ENCODE data around the gene PSG6. TPM values are rescaled to one million over a fixed set of nuclear protein-coding genes. Genes with fewer than 3 reads are reported as not detected.
"Not testable (repeated sequence)": the region's sequence is repeated elsewhere in the genome, so short reads cannot be mapped to it uniquely, and the experiment has no call there.

The PSG6 gene
- total RNA-seq, 1 donor from 2014 or later, result not detected

DNA sequence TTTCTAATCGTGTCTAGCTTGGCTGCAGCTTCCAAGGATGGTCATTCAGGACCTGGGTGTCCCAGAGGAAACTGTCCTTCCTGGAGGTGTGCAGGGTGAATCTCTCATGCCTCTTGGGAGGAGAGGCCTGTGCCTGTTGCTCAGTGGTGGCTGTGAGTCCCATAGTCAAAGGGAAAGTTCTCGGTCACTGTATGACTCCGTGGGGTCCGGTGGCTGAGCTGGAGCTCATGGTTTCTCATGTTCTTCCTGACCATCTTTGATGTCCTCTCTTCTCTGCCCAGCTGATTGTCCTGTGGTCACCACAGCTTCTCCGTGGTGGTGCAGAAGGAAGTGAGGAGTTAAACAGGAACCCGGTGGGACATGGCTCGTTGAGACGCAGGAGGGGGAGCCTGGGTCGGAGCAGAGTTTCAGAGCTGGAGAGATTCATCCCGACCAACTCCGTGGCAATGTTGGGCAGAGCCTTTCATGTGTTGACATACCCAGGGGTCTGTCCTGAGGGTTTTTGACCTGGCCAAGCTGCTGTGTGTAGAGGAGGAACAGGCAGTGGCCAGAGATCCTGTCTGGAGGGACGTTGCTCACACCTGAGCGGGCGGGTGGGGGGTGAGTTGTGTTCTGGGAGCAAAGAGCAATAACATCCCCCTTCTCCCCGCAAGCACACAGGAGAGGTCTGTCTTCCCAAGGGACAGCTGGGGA is 829 bp upstream of the PSG6 start:
- H3K27me3 Mint-ChIP-seq (ENCODE audit: unreplicated experiment); H3K36me3 Mint-ChIP-seq (ENCODE audit: unreplicated experiment); H3K4me1 Mint-ChIP-seq (ENCODE audit: unreplicated experiment); H3K4me3 Mint-ChIP-seq (ENCODE audit: unreplicated experiment); H3K27ac Mint-ChIP-seq (ENCODE audit: unreplicated experiment): not testable (repeated sequence)
- DNase-seq (ENCODE audit: extremely low spot score, unreplicated experiment), result peak; percentile 79
- peaks cover 12% of the 10 kb centered on the region for H3K9me3 Mint-ChIP-seq (ENCODE audit: unreplicated experiment)

DNA sequence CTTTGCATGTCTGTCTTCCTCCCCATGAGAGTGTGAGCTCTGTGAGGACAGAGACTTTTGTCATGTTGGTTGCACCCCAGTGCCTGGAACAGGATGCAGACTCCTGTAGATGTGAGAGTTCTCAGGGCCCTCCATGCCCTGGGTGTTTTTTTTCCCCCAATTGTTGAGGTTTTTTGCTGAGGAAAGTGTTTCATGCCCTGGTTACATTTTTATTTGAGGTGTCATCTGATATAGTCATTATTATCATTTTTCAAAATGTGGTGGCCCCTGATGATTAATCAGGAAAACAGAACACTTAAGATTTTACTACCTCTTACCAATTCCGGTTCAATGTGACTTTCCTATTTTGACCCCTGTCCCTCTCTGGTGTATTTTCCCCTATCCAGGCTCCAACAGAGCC is 763 bp downstream of the PSG6 start:
- H3K27ac Mint-ChIP-seq (ENCODE audit: unreplicated experiment); H3K36me3 Mint-ChIP-seq (ENCODE audit: unreplicated experiment); H3K27me3 Mint-ChIP-seq (ENCODE audit: unreplicated experiment); H3K4me3 Mint-ChIP-seq (ENCODE audit: unreplicated experiment); H3K4me1 Mint-ChIP-seq (ENCODE audit: unreplicated experiment); H3K9me3 Mint-ChIP-seq (ENCODE audit: unreplicated experiment); DNase-seq (ENCODE audit: extremely low spot score, unreplicated experiment): not testable (repeated sequence)

DNA sequence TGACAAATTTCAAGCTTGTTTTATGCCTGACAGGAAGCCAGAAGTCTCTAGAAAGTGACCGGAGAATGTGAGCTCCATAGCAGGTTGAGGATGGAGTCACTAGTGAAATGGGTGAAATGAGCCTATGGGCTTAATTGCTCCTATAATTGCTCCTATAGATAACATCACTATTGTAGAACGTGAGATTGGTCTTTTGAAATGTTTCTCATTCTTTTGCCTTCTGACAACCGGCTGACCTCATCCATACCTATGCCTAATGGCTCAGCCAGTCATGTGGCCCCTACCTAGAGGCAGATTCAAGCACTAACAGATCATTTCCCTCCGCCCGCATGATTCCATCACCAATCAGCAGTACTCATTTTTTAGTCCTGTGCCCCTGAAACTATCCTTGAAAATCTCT is 4.2 kb downstream of the PSG6 start:
- peaks cover 16% of the 10 kb centered on the region for H3K9me3 Mint-ChIP-seq (ENCODE audit: unreplicated experiment)
- DNase-seq (ENCODE audit: extremely low spot score, unreplicated experiment), result peak; percentile 44
- not testable (repeated sequence) for H3K27ac Mint-ChIP-seq (ENCODE audit: unreplicated experiment)

DNA sequence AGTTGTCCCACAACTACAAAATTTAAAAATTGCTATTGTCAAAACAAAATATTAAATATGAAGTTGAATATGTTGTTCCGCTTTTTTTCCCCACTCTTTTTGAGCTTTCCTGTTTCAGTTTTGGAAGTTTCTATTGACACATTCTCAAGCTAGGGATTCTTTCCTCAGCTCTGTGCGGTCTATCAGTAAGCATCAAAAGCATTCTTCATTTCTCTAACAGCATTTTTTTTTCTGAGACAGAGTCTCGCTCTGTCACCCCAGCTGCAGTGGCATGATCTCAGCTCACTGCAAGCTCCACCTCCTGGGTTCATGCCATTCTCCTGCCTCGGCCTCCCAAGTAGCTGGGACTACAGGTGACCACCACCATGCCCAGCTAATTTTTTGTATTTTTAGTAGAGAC is 4.8 kb downstream of the PSG6 start:
- H3K36me3 Mint-ChIP-seq (ENCODE audit: unreplicated experiment); H3K4me3 Mint-ChIP-seq (ENCODE audit: unreplicated experiment); H3K27me3 Mint-ChIP-seq (ENCODE audit: unreplicated experiment); H3K27ac Mint-ChIP-seq (ENCODE audit: unreplicated experiment); H3K4me1 Mint-ChIP-seq (ENCODE audit: unreplicated experiment): not testable (repeated sequence)
- peak; percentile 40 for DNase-seq (ENCODE audit: extremely low spot score, unreplicated experiment)
- H3K9me3 Mint-ChIP-seq (ENCODE audit: unreplicated experiment), result peaks cover 20% of the 10 kb centered on the region

More for the DNA sequence above, 4.2 kb downstream of the PSG6 start:
- H3K4me1 Mint-ChIP-seq (ENCODE audit: unreplicated experiment); H3K4me3 Mint-ChIP-seq (ENCODE audit: unreplicated experiment); H3K36me3 Mint-ChIP-seq (ENCODE audit: unreplicated experiment); H3K27me3 Mint-ChIP-seq (ENCODE audit: unreplicated experiment): not testable (repeated sequence)

DNA sequence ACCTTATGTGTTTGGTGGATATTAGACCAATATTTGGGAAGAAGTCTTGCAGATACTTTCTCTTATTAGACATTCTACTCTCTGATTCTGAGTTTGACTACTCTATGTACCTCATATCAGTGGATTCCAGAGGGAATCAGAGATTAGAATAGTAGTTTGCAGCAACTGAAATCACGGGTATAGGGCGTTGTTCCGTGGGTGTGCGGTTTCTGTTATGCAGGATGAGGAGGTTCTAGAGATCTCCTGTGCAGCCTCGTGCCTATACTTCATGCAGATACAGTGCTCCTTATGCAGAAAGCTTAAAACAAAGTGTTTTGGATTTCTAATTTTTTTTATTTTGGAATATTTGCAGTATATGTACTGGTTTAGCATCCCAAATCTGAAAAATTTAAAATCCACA is 6.0 kb downstream of the PSG6 start:
- H3K9me3 Mint-ChIP-seq (ENCODE audit: unreplicated experiment), result peaks cover 21% of the 10 kb centered on the region
- DNase-seq (ENCODE audit: extremely low spot score, unreplicated experiment); H3K4me3 Mint-ChIP-seq (ENCODE audit: unreplicated experiment); H3K4me1 Mint-ChIP-seq (ENCODE audit: unreplicated experiment); H3K27ac Mint-ChIP-seq (ENCODE audit: unreplicated experiment); H3K36me3 Mint-ChIP-seq (ENCODE audit: unreplicated experiment); H3K27me3 Mint-ChIP-seq (ENCODE audit: unreplicated experiment): not testable (repeated sequence)

DNA sequence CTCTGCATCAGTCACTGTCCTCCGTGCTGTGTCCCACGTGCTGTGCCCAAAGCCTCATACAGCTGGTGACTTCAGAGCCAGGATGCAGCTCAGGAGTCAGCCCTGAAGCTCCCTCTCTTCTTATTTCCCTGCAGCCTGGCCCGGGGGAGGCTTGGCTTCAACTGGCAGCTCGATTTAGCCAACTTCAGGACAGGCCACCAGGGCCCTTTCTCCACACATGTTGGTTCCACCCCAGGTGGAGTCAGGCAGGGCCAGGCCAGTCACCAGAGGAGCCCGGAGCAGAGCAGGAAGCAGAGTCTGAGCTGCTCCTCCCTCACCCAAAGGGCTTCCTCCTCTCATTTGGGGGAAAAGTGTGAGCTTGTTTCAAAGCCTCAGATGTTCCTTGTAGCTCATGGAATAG is 11.5 kb downstream of the PSG6 start:
- H3K27ac Mint-ChIP-seq (ENCODE audit: unreplicated experiment); H3K36me3 Mint-ChIP-seq (ENCODE audit: unreplicated experiment); H3K4me3 Mint-ChIP-seq (ENCODE audit: unreplicated experiment); H3K4me1 Mint-ChIP-seq (ENCODE audit: unreplicated experiment); H3K27me3 Mint-ChIP-seq (ENCODE audit: unreplicated experiment): not testable (repeated sequence)
- peaks cover 42% of the 10 kb centered on the region for H3K9me3 Mint-ChIP-seq (ENCODE audit: unreplicated experiment)
- peak; percentile 67 for DNase-seq (ENCODE audit: extremely low spot score, unreplicated experiment)

DNA sequence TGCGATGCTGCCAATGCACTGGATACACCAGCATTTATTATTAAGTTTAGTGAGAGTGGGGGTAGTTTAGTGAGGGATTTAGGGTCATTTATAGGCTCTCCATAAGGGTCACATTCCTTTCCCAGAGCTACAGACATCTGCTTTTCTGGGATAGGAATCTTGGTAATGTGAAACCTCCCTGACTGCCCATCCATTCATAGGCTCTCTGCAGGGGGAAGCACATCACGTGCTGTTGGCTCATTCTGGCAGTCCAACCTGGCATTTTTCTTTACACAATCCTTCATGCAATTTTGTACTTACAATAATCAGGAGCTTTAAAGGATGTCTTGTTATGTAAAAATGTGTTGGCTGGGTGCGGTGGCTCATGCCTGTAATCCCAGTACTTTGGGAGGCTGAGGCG is 17.1 kb downstream of the PSG6 start:
- not testable (repeated sequence) for DNase-seq (ENCODE audit: extremely low spot score, unreplicated experiment); H3K27ac Mint-ChIP-seq (ENCODE audit: unreplicated experiment); H3K27me3 Mint-ChIP-seq (ENCODE audit: unreplicated experiment); H3K4me3 Mint-ChIP-seq (ENCODE audit: unreplicated experiment); H3K36me3 Mint-ChIP-seq (ENCODE audit: unreplicated experiment); H3K4me1 Mint-ChIP-seq (ENCODE audit: unreplicated experiment)
- peaks cover 37% of the 10 kb centered on the region for H3K9me3 Mint-ChIP-seq (ENCODE audit: unreplicated experiment)

DNA sequence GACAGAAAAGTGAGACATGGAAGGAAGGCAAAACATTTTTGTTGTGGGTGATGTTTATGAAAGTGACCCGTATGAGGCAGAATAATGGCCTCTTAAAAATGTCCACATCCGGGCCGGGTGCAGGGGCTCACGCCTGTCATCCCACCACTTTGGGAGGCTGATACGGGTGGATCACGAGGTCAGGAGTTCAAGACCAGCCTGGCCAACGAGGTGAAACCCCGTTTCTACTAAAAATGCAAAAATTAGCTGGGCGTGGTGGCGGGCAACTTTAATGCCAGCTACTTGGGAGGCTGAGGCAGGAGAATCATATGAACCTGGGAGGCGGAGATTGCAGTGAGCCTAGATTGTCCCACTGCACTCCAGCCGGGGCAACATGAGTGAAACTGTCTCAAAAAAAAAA is 18.0 kb downstream of the PSG6 start:
- not testable (repeated sequence) for H3K4me1 Mint-ChIP-seq (ENCODE audit: unreplicated experiment); H3K36me3 Mint-ChIP-seq (ENCODE audit: unreplicated experiment); H3K27me3 Mint-ChIP-seq (ENCODE audit: unreplicated experiment); H3K27ac Mint-ChIP-seq (ENCODE audit: unreplicated experiment); H3K4me3 Mint-ChIP-seq (ENCODE audit: unreplicated experiment)
- DNase-seq (ENCODE audit: extremely low spot score, unreplicated experiment), result peak; percentile 54
- H3K9me3 Mint-ChIP-seq (ENCODE audit: unreplicated experiment), result peaks cover 35% of the 10 kb centered on the region

DNA sequence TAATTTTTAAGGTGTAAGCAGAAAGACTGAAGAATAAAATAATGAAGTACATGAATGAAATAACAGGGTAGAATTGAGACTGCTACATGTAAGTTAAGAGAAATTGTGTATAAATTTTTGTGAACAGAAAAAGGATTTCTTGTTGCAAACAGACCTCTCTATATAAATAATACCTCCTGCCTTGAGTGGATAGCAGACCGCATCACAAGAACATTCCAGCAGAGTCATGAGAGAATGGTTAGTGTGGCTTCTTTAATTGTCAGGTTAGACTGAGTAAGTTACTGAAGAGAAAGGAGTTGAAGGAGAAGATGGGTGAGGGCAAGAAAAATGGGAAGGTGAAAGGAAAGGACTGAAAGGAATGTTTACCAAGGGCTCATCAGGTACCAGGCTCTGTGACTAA is 18.6 kb downstream of the PSG6 start:
- not testable (repeated sequence) for DNase-seq (ENCODE audit: extremely low spot score, unreplicated experiment); H3K4me3 Mint-ChIP-seq (ENCODE audit: unreplicated experiment); H3K36me3 Mint-ChIP-seq (ENCODE audit: unreplicated experiment); H3K27me3 Mint-ChIP-seq (ENCODE audit: unreplicated experiment); H3K4me1 Mint-ChIP-seq (ENCODE audit: unreplicated experiment); H3K27ac Mint-ChIP-seq (ENCODE audit: unreplicated experiment)
- H3K9me3 Mint-ChIP-seq (ENCODE audit: unreplicated experiment), result peaks cover 34% of the 10 kb centered on the region

DNA sequence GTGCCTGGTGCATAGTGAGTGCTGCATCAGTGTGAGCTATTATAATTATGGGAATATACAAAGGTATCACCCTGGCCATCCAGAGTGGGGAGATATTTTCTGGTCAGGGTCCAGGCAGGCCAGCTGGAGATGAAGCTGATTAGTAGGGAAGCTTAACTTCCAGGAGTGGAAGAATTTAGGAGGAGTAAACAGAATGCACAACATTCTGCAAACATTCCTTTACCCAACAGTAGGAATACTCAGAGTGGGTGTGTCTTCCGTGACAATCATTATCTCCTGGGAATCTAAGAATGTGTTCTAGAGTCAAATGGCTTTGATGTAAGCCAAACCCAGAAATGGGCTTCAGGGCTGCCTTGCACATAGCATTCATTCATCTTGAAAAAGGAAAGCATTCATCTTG is 19.0 kb downstream of the PSG6 start:
- not testable (repeated sequence) for H3K27ac Mint-ChIP-seq (ENCODE audit: unreplicated experiment); H3K27me3 Mint-ChIP-seq (ENCODE audit: unreplicated experiment); H3K4me3 Mint-ChIP-seq (ENCODE audit: unreplicated experiment); H3K36me3 Mint-ChIP-seq (ENCODE audit: unreplicated experiment); DNase-seq (ENCODE audit: extremely low spot score, unreplicated experiment); H3K4me1 Mint-ChIP-seq (ENCODE audit: unreplicated experiment)
- H3K9me3 Mint-ChIP-seq (ENCODE audit: unreplicated experiment), result peaks cover 33% of the 10 kb centered on the region

DNA sequence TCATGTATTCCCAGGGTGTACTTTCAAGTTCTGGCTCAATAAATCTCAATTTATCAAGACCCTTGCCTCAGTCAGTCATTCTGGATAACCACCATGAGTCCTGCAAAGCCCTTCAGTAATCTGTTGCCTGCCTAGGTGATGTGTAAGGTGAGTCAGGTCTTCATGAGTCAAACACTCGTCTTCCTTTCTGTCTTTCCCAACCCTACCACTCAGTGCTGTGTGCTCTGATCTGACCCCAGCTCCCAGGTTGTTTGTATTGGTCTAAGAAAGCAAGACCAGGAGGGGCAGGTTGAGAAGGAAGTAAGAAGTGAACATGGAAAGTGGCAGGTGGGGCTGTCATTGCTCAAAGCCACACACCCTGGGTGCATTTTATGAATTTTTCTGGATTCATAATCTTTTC is 20.0 kb downstream of the PSG6 start:
- H3K27me3 Mint-ChIP-seq (ENCODE audit: unreplicated experiment); H3K27ac Mint-ChIP-seq (ENCODE audit: unreplicated experiment); H3K4me1 Mint-ChIP-seq (ENCODE audit: unreplicated experiment); H3K4me3 Mint-ChIP-seq (ENCODE audit: unreplicated experiment); H3K36me3 Mint-ChIP-seq (ENCODE audit: unreplicated experiment); DNase-seq (ENCODE audit: extremely low spot score, unreplicated experiment): not testable (repeated sequence)
- peaks cover 30% of the 10 kb centered on the region for H3K9me3 Mint-ChIP-seq (ENCODE audit: unreplicated experiment)

DNA sequence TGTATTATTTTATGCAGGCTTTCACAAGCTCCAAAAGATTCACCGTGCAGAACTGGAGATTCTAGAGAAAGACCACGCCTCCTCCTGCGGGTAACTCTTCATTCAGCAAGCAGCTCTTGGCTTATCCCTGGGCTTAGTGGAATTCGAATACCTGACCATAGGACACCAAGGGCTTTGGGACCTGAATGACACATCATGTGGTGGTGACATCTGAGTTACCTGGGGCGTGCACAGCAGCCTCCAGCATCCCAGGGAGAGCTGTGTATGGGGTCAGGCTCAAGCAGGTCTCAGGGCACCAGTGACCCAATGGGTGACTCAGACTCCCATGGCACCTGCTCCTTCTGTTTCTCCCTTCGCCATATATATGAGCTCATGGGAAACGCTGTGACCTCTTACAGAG is 27.2 kb downstream of the PSG6 start:
- not testable (repeated sequence) for H3K4me1 Mint-ChIP-seq (ENCODE audit: unreplicated experiment)
- peaks cover 31% of the 10 kb centered on the region for H3K9me3 Mint-ChIP-seq (ENCODE audit: unreplicated experiment)

More for the DNA sequence above, 27.2 kb downstream of the PSG6 start:
- not testable (repeated sequence) for H3K27me3 Mint-ChIP-seq (ENCODE audit: unreplicated experiment); H3K27ac Mint-ChIP-seq (ENCODE audit: unreplicated experiment); H3K36me3 Mint-ChIP-seq (ENCODE audit: unreplicated experiment); DNase-seq (ENCODE audit: extremely low spot score, unreplicated experiment); H3K4me3 Mint-ChIP-seq (ENCODE audit: unreplicated experiment)

Data from osteocyte (in vitro differentiated cells).